GM21737 (cell line): Measurements from ENCODE around the gene PIK3R5.
"Not testable (repeated sequence)": the region's sequence is repeated elsewhere in the genome, so short reads cannot be mapped to it uniquely, and the experiment has no call there.

Experiments used
- ATAC-seq: cut with Tn5 transposase; IDR thresholded peaks from one replicate; pipeline ENCODE4 v1.9.1; 2021; ENCODE audit warnings: mild to moderate bottlenecking, moderate library complexity; ENCODE audit not compliant: unreplicated experiment

The PIK3R5 gene

GRCh38 chr17:8965394-8966168, at the start of gene PIK3R5:
Gene PIK3R5, minus strand, starts transcription at chr17:8965707. Its CDS starts 54,213 bp downstream, at chr17:8911494.
- ATAC-seq, result no peak

DNA sequence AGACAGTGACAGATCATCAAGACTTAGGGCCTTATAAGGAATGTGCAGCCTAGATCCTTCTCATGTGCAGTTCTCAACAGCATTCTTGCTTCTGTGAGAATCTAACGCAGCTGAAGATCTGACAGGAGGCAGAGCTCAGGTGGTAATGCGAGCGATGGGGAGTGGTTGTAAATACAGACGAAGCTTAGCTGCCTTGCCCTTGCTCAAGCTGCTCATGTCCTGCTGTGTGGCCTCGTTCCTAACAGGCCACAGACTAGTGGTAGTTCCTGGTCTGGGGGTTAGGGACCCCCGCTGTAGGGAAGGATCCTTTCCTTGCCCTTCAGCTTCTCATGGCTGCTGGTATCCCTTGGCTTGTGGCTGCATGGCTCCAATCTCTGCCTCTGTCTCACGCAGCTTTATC, 45.5 kb upstream of the PIK3R5 start:
- no peak for ATAC-seq

GRCh38 chr17:9009737-9010136, 44.2 kb upstream of the PIK3R5 start:
- ATAC-seq, result no peak

DNA sequence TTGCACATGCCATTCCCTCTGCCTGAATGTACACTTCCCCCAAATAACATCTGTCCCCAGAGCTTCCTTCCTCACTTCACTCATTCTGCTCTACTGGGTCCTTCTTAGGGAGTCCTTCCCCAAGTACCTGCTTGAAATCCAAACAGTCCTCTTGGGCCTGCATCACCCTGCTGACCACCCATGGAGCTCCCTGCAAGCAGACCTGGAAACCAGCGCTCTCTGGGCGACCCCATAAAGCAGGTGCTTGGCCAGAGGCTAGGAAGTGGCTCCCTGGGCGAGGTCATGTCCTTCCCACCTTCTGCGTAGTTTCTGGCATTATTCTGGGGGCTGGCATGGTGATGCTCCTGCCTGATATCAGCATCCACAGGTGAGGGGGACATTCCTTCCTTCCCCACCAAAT, 43.6 kb upstream of the PIK3R5 start:
- no peak for ATAC-seq

DNA sequence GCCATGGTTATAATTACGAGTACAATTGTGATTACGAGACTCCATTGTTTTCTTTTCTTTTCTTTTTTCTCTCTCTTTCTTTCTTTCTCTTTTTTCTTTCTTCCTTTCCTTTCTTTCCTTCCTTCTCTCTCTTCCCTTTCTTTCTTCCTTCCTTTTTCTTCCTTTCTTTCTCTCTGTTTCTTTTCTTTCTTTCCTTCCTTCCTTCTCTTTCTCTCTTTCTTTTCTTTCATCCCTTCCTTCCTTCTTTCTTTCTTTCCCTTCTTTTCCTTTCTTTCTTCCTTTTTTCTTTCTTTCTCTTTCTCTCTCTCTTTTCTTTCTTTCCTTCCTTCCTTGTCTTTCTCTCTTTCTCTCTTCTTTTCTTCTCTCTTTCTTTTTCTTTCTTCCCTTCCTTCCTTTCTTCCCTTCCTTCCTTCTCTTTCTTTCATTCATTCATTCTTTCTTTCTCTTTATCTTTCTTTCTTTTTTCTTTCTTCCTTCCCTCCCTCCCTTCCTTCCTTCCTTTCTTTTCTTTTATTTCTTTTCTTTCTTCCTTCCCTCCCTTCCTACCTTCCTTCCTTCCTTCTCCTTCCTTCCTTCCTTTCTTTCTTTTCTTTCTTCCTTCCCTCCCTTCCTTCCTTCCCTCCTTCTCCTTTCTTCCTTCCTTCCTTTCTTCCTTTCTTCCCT, 41.7 kb upstream of the PIK3R5 start:
- ATAC-seq, result no peak

DNA sequence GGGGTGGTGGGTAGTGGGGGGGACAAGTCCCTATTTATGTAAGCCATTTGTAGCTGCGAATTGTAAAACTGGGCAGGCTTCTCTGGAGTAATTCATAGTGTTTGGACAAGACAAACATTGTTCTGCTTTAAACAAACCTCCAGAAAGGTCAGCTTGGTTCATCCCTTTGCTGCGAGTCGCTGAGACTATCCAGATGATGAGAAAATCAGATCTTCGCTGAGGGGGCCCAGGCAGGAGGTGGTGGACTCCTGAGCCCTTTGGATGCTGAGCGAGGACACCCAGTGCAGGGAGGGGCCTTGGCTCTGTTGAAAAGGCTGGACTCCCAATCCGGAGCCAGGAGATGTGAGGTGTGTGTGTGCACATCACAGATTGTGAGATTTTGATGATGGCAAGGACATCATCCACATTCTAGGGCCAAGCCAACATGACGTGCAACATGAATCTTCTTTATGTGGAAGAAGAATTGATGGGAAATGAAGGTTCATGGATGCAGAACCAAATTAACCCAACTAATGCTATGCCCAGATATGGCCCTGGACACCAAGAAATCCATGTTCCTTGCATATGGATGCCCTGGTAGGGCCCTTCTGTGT, 40.8 kb upstream of the PIK3R5 start:
- no peak for ATAC-seq

DNA sequence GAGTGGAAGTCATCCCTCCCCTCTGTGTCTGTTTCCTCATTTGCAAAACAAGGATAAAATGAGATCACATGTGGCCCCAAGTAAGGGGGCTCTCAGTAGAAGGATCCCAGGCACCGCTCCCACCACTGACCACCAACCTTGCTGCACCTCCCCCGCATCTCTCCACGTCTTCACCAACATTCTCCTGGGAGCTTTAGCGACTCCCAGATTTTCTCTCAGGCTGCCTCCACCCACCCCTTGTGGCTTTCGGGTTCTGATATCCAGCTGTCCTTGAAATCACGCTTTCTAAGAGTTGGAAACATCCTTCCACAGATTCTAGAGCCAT, 39.4 kb upstream of the PIK3R5 start:
- ATAC-seq, result no peak

GRCh38 chr17:9004132-9004960, 38.8 kb upstream of the PIK3R5 start:
- no peak for ATAC-seq

GRCh38 chr17:9003355-9004131, 38.0 kb upstream of the PIK3R5 start:
- no peak for ATAC-seq

- no peak for ATAC-seq
Observed at GRCh38 chr17:9002606-9003354, 37.3 kb upstream of the PIK3R5 start.

GRCh38 chr17:9002227-9002605, 36.7 kb upstream of the PIK3R5 start:
- ATAC-seq, result no peak

DNA sequence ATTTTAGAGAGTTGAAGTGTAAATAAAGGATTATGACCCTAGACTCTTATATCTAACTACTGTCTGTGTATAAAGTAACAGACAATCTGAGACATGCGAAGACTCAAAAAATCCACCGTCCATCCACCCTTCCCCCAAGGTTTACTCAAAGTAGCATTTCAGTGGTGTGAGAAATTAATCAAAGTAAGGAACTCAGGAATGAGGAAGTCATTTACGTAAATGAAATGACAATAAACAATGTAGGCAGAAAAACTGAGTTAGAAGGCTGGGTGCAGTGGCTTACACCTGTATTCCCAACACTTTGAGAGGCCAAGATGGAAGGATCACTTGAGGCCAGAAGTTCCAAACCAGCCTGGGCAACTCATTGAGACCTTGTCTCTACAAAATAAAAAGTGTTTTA, 36.1 kb upstream of the PIK3R5 start:
- ATAC-seq, result no peak

DNA sequence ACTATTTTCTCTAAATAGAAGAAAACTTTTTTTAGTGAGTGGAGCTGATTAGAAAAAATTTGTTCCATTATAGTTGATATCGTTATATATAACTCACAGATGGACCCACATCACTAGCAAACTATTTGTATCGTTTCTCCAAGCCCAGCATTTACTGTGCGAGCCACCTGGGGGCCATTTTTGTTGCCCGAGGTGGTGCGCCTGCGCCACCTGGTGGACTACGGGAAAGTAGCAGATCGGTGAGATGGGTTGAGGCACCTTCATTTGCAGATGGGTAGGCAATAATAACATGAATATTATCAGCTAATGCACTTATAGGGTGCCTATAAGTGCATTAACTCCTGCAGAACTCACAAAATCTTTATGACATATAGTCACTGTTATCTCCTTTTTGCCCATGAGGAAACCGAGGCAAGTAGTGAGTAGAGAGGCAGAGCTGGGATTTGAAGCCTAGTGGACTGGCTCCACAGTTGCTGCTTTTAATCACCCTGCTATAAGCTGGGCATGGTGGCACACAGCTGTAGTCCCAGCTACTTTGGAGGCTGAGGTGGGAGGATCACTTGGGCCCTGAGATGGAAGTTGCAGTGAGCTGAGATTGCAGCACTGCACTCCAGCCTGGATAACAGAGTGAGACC, 32.6 kb upstream of the PIK3R5 start:
- no peak for ATAC-seq

GRCh38 chr17:8995711-8996110, 30.2 kb upstream of the PIK3R5 start:
- ATAC-seq, result no peak

GRCh38 chr17:8994319-8994718, 28.8 kb upstream of the PIK3R5 start:
- no peak for ATAC-seq

DNA sequence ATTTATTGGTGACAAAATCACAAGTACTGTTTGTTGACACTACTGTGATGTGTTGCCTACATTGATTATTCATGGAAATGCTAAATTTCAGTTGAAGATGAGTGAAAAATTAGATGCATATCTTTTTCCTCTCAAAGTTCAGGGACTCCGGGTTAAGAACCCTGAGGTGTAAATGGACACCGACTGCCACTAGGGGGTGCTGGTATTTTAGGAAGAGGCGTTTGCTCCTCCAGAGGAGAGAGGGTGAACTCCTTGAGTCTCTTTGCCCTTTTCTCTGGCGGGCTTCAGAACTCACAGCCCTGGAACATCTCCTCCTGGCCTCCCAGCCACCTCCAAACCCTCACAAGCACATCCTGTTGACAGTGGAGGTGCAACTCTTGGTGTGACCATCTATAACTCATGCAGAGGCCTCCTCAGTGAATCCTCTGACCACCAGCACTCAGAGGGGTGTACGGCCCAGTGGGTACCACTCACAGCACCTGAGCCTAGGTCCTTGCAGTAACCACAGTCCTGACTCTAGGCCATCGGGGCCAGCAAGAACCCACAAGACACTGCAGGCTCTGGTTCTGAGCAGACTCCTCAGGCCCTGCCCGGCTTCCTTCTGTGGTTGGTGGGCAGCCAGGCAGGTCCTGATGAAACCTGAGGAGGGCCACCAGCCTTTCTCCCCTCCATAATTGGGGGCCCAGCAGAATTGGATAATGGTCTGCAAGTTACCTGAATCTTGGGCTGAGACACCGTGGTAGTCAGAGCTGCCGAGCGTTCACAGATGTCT, 26.2 kb upstream of the PIK3R5 start:
- ATAC-seq, result no peak

DNA sequence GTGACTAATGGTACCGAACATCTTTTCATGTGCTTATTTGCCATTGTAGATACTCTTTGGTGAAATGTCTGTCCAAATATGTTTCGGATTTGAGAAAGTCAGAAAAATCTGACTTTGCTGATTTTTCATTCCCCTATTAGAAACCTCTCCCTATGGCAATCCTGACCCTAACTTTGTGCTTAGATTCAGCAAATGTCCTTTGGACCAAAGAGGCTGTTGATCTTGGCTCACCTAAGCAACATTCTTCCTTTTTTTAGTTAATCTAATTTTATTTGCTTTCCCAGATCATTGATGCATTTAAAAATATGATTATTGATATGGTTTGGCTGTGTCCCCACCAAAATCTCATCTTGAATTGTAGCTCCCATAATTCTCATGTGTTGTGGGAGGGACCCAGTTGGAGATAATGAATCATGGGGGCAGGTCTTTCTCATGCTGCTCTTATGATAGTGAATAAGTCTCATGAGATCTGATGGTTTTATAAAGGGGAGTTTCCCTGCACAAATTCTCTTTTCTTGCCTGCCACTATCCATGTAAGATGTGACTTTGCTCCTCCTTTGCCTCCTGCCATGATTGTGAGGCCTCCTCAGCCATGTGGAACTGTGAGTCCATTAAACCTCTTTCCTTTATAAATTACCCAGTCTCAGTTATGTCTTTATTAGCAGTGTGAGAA, 22.9 kb upstream of the PIK3R5 start:
- not testable (repeated sequence) for ATAC-seq

GRCh38 chr17:8986295-8986694, 20.8 kb upstream of the PIK3R5 start:
- ATAC-seq, result no peak
